GM10847 (cell line): ENCODE results near the gene LSG1.

ENCODE experiments used
- POLR2A ChIP-seq: IDR thresholded peaks from 2 replicates; pipeline ENCODE4 v1.6.1; 2011; ENCODE audit not compliant: insufficient read length; ENCODE audit errors: extremely low read depth

LSG1 gene

DNA sequence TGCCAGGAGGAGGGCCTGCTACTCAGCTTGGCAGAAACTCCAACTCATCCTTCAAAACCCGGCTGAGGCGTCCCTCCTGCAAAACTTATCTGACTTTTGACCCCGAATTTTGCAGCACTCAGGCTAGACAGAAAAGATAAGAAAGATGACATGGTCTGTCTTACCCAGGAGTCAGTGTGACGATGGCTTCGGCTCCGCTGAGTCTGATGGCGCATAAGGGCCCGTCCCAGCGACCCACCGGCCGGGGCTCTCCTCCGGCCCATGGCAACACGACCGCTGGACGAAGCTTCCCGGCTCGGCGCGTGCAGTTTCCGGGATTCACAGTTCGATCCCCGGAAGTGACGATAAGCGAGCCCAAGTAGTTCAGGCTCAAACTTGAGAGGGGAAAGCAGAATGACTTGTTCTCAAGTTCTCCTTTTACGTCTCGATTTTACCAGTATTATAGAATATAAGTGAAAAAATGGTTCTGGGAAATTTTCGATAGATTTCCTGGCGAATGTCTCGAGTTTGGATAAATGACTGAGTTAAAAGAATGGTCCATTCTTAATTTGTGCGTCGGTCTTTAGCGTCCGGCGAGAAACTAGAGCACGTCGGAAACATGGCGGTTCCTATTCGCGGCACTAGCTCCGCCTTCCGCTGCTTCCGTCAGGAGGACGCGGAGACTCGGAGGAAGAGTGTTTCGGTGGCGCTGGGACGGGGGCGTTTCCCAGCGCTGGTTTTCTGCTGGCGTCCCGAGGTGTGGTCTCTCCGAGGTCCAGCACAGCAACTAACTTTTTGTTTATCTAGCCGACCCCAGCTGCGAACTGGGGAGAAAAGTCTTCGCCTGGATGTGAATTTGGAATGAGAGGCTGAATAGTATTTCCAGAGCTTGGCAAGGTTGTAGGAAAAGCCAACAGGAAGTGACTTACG is at the start of gene LSG1:
Gene LSG1, minus strand, starts transcription at position 292 of the 909 bp plus-strand sequence. Its CDS starts 29 bp downstream, at position 263.
- TF ChIP-seq POLR2A, result peak; percentile 60

DNA sequence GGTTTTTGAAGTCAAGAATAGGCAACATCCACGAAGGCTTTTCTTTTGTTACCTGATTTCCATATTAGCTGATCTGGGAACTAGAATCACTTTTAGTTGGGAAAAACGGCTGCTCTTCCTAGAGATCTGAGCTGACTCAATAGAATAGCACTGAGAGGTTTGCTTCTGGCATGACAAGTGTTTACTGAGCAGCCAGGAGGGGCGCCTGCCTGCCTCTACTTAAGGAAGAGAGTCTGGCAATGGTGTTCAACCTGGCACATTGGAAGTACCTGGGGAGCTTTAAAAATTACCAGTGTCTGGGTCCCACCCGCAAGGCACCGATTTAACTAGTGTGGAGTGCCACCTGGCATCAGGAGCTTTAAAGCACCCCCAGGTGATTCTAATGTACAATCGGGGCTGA is 48.1 kb upstream of the LSG1 start:
- no peak for TF ChIP-seq POLR2A

DNA sequence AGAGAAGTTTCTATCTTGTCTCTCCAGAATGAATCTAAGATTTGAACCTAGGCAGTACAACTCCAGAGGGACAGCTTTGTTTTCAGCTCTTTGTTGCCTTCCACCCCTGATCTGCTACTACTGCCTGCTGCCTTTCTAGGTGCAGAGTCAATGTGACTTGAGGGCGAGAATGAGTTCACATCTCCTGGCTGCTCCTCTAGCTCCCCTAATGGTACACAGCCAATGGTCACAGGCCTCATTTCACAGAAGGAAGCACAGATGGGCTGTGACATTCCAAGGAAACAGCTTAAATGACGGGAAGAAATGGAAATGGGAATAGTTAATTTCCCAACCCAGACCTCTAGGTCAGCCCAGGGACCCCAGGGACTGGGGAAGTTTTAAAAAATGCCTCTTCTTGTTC is 46.1 kb upstream of the LSG1 start:
- TF ChIP-seq POLR2A, result no peak

DNA sequence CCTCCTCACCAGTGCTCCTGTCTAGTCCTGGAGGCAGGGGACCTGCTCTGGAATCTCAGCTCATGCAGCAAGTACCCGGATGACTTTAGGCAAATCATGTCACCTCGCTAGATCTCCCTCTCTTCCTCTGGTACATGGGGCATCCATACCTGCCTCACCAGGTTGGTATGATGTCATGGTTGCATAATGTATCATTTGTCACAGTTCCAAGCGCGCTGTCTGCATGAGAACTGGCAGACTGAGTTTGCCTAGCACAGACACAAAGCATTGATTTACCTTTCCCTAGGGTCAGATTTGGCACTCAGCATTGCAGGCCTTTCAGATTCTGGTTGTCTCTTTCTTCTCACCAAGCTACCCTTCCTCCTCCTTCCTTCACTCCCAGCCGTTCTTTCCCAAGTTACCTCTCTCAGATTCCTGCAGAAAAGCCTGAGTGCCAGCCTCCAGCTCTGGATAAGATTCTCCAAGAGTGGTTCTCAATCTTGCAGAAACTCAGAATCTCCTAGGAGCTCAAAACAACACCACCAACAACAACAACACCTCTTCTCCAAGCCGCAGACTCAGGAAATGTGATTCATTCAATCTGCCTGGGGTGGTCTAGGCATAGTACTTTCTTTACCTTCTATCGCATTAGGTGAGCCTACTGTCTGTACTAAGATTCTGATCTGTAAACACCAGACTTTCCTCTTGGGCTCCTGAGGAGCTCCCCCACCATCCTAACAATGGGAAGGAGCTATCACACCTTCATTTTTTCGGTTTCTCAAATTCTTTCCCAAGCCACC is 43.2 kb upstream of the LSG1 start:
- no peak for TF ChIP-seq POLR2A

DNA sequence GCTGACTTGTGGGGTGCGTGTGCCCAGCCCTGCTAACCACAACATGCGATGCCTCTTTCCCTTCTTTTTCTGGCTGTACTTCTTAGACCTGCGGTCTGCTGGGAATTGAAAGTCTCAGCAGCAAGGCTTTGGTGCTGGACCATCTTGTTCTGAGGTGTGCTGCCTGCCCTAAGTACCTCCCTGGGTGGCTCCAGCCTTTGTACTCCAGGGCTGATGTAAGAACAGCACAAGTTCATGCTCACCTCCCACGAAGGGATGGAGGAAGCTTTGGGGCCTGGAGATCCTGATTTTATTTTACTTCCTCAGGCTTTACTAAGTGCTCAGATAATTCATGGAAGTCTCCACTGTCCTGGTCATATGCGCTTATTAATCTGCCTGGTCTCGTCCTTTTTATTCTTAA is 42.6 kb upstream of the LSG1 start:
- no peak for TF ChIP-seq POLR2A

DNA sequence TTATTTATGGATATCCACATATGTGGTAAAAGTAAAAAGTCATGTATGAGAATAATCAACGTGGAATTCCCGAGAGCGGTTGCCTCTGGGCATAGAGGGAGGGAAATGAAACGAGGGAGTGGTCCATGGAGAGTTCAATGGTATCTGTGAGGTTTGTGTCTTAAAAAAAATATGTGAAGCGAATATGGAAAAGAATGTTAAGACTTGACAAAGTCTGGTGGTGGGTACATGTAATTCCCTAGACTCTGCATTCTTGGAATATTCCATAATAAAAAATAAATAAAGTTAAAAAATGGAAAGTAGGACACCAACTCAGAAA is 42.1 kb upstream of the LSG1 start:
- no peak for TF ChIP-seq POLR2A

DNA sequence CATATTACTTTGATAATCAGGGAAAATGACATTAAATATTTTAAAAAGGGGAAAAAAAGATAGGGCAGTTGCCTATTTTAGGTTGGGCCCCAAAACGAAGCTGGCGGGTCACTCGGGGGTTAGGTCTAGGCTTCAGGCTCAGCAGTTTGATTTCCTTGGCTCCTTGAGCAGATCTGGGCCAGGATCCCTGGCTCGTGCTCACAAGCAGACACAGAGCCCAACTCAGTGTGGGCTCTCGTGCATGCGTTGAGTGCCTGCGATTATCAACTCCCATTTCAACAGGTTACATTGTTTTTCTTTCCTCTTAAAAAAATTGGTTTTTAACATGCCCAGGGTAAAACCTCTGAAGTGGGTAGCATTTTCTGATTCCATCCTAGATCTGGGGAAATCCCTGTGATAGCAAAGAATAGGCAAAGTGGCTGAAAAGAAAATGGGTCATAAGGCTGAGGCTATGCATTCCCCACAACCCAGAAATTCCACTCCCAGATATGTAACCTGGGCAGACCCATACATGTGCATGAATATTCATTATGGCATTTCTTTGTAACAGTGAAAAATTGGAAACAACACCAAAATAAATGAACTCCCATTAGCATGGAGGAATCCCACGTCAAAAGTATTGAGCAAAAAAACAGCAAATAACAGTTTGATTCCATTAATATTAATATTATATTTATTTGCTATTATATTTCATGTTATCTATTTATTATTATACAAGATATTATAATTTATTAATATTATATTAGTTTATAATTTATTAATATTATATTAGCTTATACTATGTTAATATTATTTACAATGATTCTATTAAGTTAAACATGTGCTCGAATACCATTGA is 41.5 kb upstream of the LSG1 start:
- TF ChIP-seq POLR2A, result no peak

DNA sequence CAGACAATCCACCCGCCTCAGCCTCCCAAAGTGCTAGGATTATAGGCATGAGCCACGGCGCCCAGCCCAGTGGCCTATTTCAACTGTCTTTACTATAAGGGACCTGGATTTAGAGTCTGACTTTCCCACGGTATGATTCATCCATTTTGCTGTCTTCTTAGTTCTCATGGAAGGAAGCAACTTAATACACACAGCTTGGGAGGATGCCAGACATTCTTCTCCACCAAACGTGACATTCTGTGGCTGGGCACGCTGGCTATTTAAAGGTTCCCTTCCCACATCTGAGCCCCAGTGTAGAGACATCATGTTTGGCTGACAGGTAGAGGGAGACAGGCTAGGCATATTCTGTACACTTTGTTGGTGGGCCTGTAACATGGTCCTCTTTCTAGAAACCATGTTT is 39.9 kb upstream of the LSG1 start:
- no peak for TF ChIP-seq POLR2A

DNA sequence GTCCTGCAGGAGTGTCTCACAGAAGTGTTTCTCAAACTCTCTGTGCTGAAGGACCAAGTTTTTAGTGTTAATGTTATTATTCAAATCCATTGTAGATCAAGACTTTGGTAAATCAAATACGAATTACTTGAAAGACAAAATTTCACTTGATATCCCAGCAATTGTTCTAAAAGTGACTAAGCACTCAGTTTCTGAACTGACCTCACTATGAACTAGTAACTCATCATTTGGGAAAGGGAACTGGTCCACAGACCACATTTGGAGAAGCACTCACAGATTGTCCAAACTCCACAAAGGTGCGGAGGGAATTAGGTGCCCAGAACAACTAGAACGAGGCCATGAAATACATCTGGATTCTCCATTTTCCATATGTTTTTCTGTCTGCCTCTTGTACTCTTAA is 39.3 kb upstream of the LSG1 start:
- no peak for TF ChIP-seq POLR2A

DNA sequence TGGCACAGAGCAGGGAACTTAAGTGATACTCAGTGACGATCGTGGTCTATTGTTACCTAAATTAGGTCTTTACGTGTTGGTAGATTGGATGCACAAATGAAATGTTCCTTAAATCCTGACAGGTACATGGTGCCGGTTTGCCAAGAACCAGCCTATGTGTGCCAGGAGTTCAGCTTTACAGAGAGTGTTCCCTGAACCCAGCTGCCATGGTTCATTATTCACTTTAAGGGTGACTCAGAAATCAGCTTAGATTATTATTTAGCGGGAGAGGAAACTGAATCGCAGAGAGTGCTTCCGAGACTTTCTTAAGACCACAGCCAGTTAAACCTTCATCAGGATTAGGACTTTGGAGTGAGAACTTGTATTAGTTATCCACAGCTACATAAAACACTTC is 35.2 kb upstream of the LSG1 start:
- no peak for TF ChIP-seq POLR2A

DNA sequence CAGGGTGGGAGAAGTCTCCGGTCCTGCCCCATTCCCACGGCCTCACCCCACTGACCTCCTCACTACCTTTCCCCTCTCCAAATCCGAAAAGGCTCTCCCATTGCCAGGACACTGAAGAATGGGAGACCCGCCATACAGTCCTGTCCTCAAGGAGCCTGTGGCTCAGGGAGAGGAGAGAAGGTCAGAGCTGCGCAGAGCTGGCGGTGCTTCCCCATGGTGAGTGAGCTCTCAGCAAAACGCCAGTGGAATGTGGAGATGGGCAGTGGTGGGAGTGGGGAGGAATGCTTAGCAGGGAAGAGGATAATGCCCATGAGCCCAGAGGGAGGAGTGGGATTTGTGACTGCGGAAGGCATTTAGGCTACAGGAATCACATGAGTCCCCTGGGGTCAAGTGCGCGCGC is 33.8 kb upstream of the LSG1 start:
- no peak for TF ChIP-seq POLR2A

DNA sequence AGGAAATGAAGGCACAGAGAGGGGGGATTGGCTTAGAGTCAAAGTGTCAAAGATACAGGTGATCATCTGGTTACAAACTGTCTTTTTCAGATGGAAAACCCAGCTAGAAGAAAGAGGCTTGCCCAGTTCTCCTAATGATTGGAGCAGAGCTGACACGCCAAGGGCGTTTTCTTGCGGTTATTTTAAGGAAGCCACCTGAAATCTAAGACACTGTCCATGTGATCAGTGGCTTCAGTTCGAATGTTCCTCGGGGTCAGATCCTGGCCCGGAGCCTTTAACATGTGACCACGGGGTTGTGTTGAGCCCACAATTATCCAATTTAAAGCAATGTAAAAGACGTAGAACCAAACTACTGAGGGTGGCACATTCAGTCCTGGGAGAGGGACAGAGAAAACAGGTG is 33.2 kb upstream of the LSG1 start:
- no peak for TF ChIP-seq POLR2A

DNA sequence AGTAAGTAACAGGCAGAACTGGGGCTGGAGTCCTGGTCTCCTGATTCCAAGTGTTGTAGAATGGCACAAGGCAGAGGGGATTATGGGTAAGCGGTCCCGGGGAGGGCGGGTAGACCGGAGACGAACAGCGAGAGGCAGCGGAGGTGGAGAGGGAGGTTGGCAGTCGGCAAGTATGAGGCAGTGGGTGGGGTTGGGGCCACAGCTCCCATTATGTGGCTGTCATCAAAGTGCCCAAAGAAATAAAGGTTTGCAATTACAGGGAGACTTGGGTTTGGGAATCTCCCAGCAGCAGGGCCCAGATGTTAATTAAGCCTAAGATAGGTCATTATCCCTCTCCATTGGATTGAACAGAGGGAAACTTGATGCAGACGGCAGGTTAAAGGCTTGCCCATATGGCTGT is 30.6 kb upstream of the LSG1 start:
- no peak for TF ChIP-seq POLR2A

DNA sequence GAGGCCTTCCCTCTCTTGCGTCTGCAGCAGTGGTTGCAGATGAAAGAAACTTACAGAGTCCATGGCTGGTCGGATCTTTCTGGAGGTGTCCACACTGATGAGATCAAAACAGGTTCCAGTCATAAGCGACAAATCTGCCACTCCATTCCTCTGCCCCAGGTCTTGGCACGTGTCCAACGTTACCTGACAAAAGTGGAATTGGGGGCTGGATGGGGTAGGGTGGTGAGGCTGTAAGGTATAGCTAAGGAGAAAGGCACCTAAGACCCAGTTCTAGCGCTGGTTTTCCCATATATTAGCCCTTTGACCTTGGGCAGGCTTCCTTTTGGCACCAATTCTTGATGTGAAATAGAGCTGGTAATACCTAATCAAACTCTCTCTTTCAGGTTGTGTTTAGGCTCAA is 24.7 kb upstream of the LSG1 start:
- no peak for TF ChIP-seq POLR2A

DNA sequence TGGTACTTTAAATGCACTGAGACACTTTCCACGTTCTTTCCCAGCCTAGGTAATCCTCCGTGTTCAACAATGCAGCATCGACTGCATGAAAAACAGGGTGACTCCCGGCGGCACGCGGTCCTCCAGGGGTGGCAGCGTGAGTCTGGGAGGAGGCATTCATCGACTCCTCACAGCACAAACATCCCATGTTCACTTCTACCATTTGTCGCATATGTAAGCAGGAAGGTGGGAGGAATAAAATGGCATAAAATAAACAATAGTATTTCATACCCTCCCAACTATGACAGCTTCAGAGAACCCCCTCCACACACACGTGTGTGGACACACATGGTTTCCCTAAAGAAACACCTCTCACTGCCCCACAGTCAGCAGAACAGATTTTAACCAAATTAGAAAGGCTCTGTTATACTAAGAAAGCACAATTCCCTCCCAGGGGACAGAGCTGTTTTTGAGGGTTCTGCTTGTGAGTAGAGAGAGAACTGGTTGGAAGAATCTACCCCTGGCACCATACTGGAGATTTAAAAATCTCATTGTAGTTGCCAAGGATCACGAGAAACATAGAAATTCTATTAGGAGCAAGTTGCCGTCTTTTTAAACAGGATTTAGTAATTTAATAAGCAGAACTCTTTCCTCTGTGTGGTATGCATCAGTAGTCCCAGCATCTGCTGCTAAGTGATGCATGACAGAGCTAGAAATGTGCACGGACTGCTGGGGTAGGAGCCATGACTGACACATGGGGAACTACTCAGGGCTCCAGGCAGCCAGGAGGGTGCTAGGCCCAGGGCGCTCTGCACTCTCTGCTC is 19.7 kb upstream of the LSG1 start:
- no peak for TF ChIP-seq POLR2A
